ENCODE results near the gene THSD4. TPM values are rescaled to one million over a fixed set of nuclear protein-coding genes. Genes with fewer than 3 reads are reported as not detected.

THSD4 gene
- total RNA-seq, 1 donor: 50.9 TPM

DNA sequence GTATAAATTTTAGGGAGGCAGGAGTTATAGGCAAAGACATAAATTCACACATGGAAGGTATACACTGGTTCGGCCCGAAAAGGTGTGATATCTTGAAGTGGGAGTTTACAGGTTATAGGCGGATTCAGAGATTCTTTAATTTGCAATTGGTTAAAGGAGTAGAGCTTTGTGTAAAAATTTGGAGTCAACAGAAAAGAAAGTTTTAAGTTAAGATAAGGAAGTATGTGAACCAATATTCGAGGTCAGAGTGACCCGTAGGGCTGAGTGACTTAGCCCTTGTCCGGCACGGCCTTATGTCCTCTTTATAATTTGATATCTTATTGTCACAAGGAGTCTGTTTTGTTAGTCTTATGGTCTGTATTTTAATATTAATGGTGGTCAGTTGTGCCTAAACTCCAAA, 10.6 kb upstream of the THSD4 start:
- no peak for DNase-seq (ENCODE audit: low read depth)
- TF ChIP-seq CTCF (IDR thresholded peaks at IDR 0.05; ENCODE audit: insufficient read depth, low read length): no peak
- no peak overlapping the region for H3K4me3 ChIP-seq (ENCODE audit: low read depth, low read length)

- H3K4me3 ChIP-seq (ENCODE audit: low read depth, low read length): no peak overlapping the region
- no peak for DNase-seq (ENCODE audit: low read depth)
- TF ChIP-seq CTCF (IDR thresholded peaks at IDR 0.05; ENCODE audit: insufficient read depth, low read length): no peak
Measured at GRCh38 chr15:71105444-71105843, 9.8 kb upstream of the THSD4 start.

DNA sequence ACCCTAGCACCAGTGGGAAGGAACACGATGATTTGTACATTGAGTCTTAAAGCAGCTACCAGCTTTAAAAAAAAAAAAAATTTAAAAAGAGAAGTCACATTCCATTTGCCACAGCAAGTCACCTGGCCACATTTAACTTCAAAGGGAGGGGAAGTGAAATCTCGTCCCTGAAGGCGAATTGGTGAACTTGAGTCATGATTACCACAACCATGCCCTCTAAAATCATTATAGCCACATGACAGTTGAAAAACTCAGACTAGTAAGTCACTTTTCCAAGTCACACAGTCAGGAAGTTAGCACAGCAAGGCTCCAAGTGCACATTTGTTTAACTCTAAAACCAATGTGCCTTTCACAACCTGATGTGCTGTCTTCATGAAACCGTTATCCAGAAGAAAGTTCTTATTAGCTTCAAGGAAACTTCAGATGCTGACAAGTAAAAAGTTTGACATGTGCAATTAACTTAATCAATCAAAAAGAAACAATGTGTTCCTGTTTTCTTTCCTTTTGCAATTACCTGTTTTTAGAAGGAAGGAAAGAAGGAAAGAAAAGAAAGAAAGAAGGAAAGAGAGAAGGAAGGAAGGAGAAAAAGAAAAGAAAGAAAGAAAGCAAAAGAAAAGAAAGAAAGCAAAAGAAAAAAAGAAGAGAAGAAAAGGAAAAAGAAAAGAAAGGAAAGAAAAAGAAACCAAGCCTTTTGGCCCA, 8.3 kb upstream of the THSD4 start:
- H3K4me3 ChIP-seq (ENCODE audit: low read depth, low read length): no peak overlapping the region
- DNase-seq (ENCODE audit: low read depth): no peak
- no peak for TF ChIP-seq CTCF (IDR thresholded peaks at IDR 0.05; ENCODE audit: insufficient read depth, low read length)

- no peak for TF ChIP-seq CTCF (IDR thresholded peaks at IDR 0.05; ENCODE audit: insufficient read depth, low read length)
- no peak for DNase-seq (ENCODE audit: low read depth)
- no peak overlapping the region for H3K4me3 ChIP-seq (ENCODE audit: low read depth, low read length)
Measured at GRCh38 chr15:71107501-71107815, 7.8 kb upstream of the THSD4 start.

DNA sequence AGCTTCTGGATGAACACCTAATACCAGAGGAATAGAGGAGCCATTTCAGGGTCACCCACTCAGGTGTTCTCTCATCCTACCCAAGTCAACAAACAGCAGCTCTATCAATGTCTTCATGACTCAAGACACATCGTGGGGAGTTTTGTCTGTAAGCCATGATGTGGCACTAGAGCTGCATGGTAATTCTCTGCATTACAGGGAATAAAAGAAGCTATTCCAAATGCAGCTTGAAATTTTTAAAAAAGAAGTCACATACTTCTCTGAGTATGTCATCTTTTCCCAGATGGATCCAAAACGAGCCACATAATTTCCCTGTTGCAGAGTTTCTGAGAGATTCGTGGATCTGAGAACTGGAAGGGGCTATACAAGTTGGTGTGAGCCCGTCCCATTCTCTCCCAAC, 6.1 kb upstream of the THSD4 start:
- H3K4me3 ChIP-seq (ENCODE audit: low read depth, low read length): no peak overlapping the region
- TF ChIP-seq CTCF (IDR thresholded peaks at IDR 0.05; ENCODE audit: insufficient read depth, low read length): peak; percentile 50
- peak; percentile 86 for DNase-seq (ENCODE audit: low read depth)

- TF ChIP-seq CTCF (IDR thresholded peaks at IDR 0.05; ENCODE audit: insufficient read depth, low read length): no peak
- H3K4me3 ChIP-seq (ENCODE audit: low read depth, low read length): no peak overlapping the region
- no peak for DNase-seq (ENCODE audit: low read depth)
Measured at GRCh38 chr15:71109905-71110304, 5.4 kb upstream of the THSD4 start.

Data from fibroblast of the aortic adventitia (primary cell).